Liver (tissue), 10 donors: ENCODE results near the gene EPC2. TPM values are rescaled to one million over a fixed set of nuclear protein-coding genes. Genes with fewer than 3 reads are reported as not detected.

ENCODE experiments used
- DNase-seq: peaks from one replicate; pipeline ENCODE4 v3.0.0-alpha.2; 2017; ENCODE audit warnings: low spot score
- H3K27ac ChIP-seq, 2 donors: one replicate each; pipeline ENCODE4 v1.7.0; 2013; ENCODE audit warnings: inconsistent platforms in 2 of 2, low read length in 2 of 2, control low read depth in 1 of 2, low read depth in 1 of 2, mild to moderate bottlenecking in 1 of 2
- H3K27me3 ChIP-seq, 4 donors: one replicate each; pipeline versions ENCODE4 v1.6.1 to v1.7.0; 2013; ENCODE audit warnings: low read length in 3 of 4, inconsistent platforms in 1 of 4, mild to moderate bottlenecking in 1 of 4, moderate library complexity in 1 of 4; ENCODE audit not compliant: control insufficient read depth in 4 of 4, insufficient read depth in 4 of 4
- H3K36me3 ChIP-seq, 4 donors: one replicate each; pipeline versions ENCODE4 v1.6.1 to v1.7.0; 2013; ENCODE audit warnings: low read length in 3 of 4, mild to moderate bottlenecking in 3 of 4, low read depth in 1 of 4, moderate library complexity in 1 of 4; ENCODE audit not compliant: control insufficient read depth in 4 of 4, insufficient read depth in 3 of 4
- H3K4me1 ChIP-seq, 4 donors: one replicate each; pipeline versions ENCODE4 v1.6.1 to v1.7.0; 2013; ENCODE audit warnings: low read length in 3 of 4, mild to moderate bottlenecking in 3 of 4, moderate library complexity in 1 of 4; ENCODE audit not compliant: control insufficient read depth in 4 of 4, insufficient read depth in 4 of 4
- H3K4me3 ChIP-seq, 3 donors: one replicate each; pipeline versions ENCODE4 v1.6.1 to v1.7.0; 2013; ENCODE audit warnings: low read length in 3 of 3, control low read depth in 1 of 3, low read depth in 1 of 3, mild to moderate bottlenecking in 1 of 3
- H3K9ac ChIP-seq, 2 donors: one replicate each; pipeline ENCODE4 v1.7.0; 2013; ENCODE audit warnings: low read length in 2 of 2, mild to moderate bottlenecking in 2 of 2, moderate library complexity in 2 of 2, control low read depth in 1 of 2, low read depth in 1 of 2
- H3K9me3 ChIP-seq, 4 donors: one replicate each; pipeline versions ENCODE4 v1.6.1 to v1.7.0; 2013; ENCODE audit warnings: low read length in 3 of 4; ENCODE audit not compliant: control insufficient read depth in 4 of 4
- CTCF ChIP-seq: fragments of 150-350 bp; IDR thresholded peaks from 2 replicates; pipeline ENCODE4 v1.5.1; 2017; ENCODE audit warnings: improper control_type of control experiment, low read depth, low read length; ENCODE audit not compliant: missing input control
- FOXA1 ChIP-seq: IDR thresholded peaks from 2 replicates; pipeline ENCODE4 v1.6.1; 2016; ENCODE audit warnings: antibody characterized with exemption
- FOXA2 ChIP-seq: IDR thresholded peaks from 2 replicates; pipeline ENCODE4 v1.6.1; 2016; ENCODE audit warnings: antibody characterized with exemption
- HNF4A ChIP-seq, 2 donors: conservative IDR thresholded peaks; 2 replicates each; pipeline ENCODE4 v1.6.1; 2016; ENCODE audit warnings: antibody characterized with exemption in 2 of 2, mild to moderate bottlenecking in 2 of 2
- HNF4G ChIP-seq: IDR thresholded peaks from 2 replicates; pipeline ENCODE4 v1.6.1; 2016; ENCODE audit warnings: antibody characterized with exemption
- NR2F2 ChIP-seq: IDR thresholded peaks from 2 replicates; pipeline ENCODE4 v1.6.1; 2016; ENCODE audit warnings: antibody characterized with exemption
- REST ChIP-seq: IDR thresholded peaks from 2 replicates; pipeline ENCODE4 v1.6.1; 2016; ENCODE audit warnings: antibody characterized with exemption, mild to moderate bottlenecking
- RXRA ChIP-seq, 2 donors: IDR thresholded peaks; 2 replicates each; pipeline ENCODE4 v1.6.1; 2017 to 2018; ENCODE audit warnings: antibody characterized with exemption in 2 of 2, mild to moderate bottlenecking in 1 of 2
- SP1 ChIP-seq: IDR thresholded peaks from 2 replicates; pipeline ENCODE4 v1.6.1; 2018; ENCODE audit warnings: antibody characterized with exemption, mild to moderate bottlenecking
- ZBTB33 ChIP-seq: IDR thresholded peaks from 2 replicates; pipeline ENCODE4 v1.6.1; 2016; ENCODE audit warnings: antibody characterized with exemption
- WGBS: extraction: QIAGEN DNeasy Blood & Tissue Kit; methylation state at CpG from one replicate; pipeline ENCODE4 v1.1.7; 2013; 5-methylcytosine and 5-hydroxymethylcytosine counted together
- polyA plus RNA-seq, 2 donors: library from polyadenylated mRNA; stranded (reverse) in 1 of 2; unstranded in 1 of 2; fragments of 200-250 nt in 1 of 2; fragments of >200 nt in 1 of 2; fragmentation: Nextera tagmentation in 1 of 2; extraction: Ambion mirVana in 1 of 2; gene quantifications; one replicate each; pipeline versions ENCODE4 v1.2.1 to v1.2.3, GENCODE V29; 2013 to 2015
- small RNA-seq: library from RNA; depleted of rRNA; stranded (forward); fragments of <200 nt; gene quantifications from one replicate; pipeline ENCODE3, GENCODE V24; 2014
- total RNA-seq, 2 donors: library from RNA; depleted of rRNA; stranded (reverse); fragments of >200 nt; gene quantifications; one replicate each; pipeline ENCODE4 v1.2.3, GENCODE V29; 2014
- TF ChIP-seq, protein P1 (sequence below): IDR thresholded peaks from 2 replicates; pipeline ENCODE4 v1.6.1; 2016; ENCODE audit warnings: antibody characterized with exemption
- donor health status: healthy.
- donor health status: healthy.
- donor health status: healthy.
- donor health status: healthy.
- donor health status: healthy.

EPC2 gene
- total and polyA plus RNA-seq, 4 donors, result 2.8 to 17.7 (median 9.6) TPM

GRCh38 chr2:148828941-148829340 lies 184.4 kb downstream of the EPC2 start:
- peaks cover 0 to 4% (median 0%) of the 10 kb centered on the region in 4 donors for H3K27me3 ChIP-seq
- no peak overlapping the region for H3K9ac ChIP-seq
- H3K9me3 ChIP-seq, result peaks cover 0 to 3% (median 0%) of the 10 kb centered on the region in 4 donors
- no peak for TF ChIP-seq FOXA1
- no peak for DNase-seq
- 84% methylated on average over 2 of the region's 2 CpGs for WGBS
- no peak overlapping the region for H3K27ac ChIP-seq
- no peaks in the 10 kb centered on the region for H3K36me3 ChIP-seq
- peaks cover 0 to 1% (median 0%) of the 10 kb centered on the region in 4 donors for H3K4me1 ChIP-seq
- no peak overlapping the region for H3K4me3 ChIP-seq

DNA sequence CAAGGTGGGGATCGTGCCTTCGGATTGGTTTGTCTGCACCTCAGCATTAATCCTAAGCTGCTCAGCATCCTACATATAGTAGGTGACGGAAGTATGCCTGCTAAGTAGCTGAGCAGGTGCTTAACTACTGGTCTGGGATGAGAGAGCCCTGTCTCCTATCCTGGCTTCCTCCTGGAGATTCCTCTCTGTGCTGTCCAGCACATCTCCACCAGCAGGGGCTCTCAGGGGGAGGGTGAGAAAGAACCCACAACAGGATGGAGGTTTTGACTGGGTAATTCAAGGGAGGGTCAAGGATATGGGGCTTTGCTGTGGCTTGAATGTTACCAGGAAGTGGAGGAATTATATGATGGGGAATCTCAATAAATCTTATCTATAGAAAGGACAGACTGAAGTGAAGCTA lies 185.1 kb downstream of the EPC2 start:
- Histone ChIP-seq H3K36me3 (no peaks in the 10 kb centered on the region), H3K4me3 (no peak overlapping the region), H3K9me3 (peaks cover 0 to 3% (median 0%) of the 10 kb centered on the region in 4 donors), H3K9ac (no peak overlapping the region), H3K27ac (no peak overlapping the region), H3K27me3 (peaks cover 0 to 4% (median 0%) of the 10 kb centered on the region in 4 donors), H3K4me1 (no peaks in the 10 kb centered on the region)
- DNase-seq, result no peak
- WGBS, result 77% methylated on average over 3 of the region's 3 CpGs
- TF ChIP-seq HNF4G, result no peak

DNA sequence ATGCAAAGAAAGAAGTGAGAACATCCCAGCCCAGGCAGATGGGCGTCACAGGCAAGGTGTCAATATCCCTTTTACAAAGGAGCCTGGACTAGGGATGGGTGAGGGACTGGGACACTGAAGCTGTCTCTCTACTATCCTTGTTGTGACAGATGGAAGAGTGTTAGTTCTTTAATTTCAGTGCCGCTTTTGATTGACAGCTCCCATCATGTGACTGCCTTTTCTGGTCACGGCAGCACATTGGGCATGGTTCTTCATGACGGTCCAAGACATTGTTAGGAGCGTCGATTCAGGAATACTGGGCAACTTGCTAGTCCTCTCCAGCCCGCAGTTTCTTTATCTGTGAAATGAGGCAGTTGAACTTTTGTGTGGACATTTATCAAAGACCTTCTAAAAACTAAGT lies 188.1 kb downstream of the EPC2 start:
- Histone ChIP-seq H3K27me3 (peaks cover 0 to 4% (median 0%) of the 10 kb centered on the region in 4 donors), H3K4me1 (no peaks in the 10 kb centered on the region), H3K27ac (no peak overlapping the region), H3K4me3 (no peak overlapping the region), H3K9me3 (peaks cover 0 to under 1% (median 0%) of the 10 kb centered on the region in 4 donors), H3K9ac (no peak overlapping the region), H3K36me3 (no peaks in the 10 kb centered on the region)
- TF ChIP-seq RXRA (IDR thresholded peaks at IDR 0.05), result no peak
- no peak for TF ChIP-seq CTCF
- no peak for TF ChIP-seq HNF4A (conservative IDR thresholded peaks at IDR 0.05)
- no peak for TF ChIP-seq FOXA1
- no peak for TF ChIP-seq REST
- TF ChIP-seq SP1, result no peak
- TF ChIP-seq FOXA2, result no peak
- TF ChIP-seq ZBTB33, result no peak
- no peak for TF ChIP-seq NR2F2
- TF ChIP-seq, protein P1, sequence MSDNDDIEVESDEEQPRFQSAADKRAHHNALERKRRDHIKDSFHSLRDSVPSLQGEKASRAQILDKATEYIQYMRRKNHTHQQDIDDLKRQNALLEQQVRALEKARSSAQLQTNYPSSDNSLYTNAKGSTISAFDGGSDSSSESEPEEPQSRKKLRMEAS, result no peak
- DNase-seq, result no peak
- WGBS, result 80% methylated on average over 7 of the region's 7 CpGs

Small RNAs within 50 kb of the gene (small RNA-seq; reads per million reads assigned to genes)
- gene RNU2-9P (not detected), gene RPS29P8 (not detected)

Other genes with a start within 250 kb of the EPC2 start
- under 1 TPM; 0.14 to 0.25 TPM for gene KIF5C, start 230.5 kb downstream of the EPC2 start, total RNA-seq
- under 1 TPM; 0.06 to 0.14 TPM for gene KIF5C, start 230.5 kb downstream of the EPC2 start, polyA plus RNA-seq